ENCODE results near the gene RXFP1. TPM values are rescaled to one million over a fixed set of nuclear protein-coding genes. Genes with fewer than 3 reads are reported as not detected.

The RXFP1 gene
- total and polyA plus RNA-seq, 12 donors = 0.78 to 15.3 (median 6.7) TPM

- Histone ChIP-seq H3K9me3 (replicated peaks in 1 of 3) (no peaks in the 10 kb centered on the region), H3K4me1 (replicated peaks in 1 of 2) (peaks cover 0 to 8% of the 10 kb centered on the region in 2 donors), H3K4me3 (no peak overlapping the region), H3K27me3 (no peaks in the 10 kb centered on the region), H3K27ac (no peak overlapping the region), H3K36me3 (replicated peaks in 1 of 2) (no peaks in the 10 kb centered on the region)
- WGBS, 4 donors = 63 to 74% (median 68%) methylated on average over 3 of the region's 3 CpGs
- TF ChIP-seq POLR2A (IDR thresholded peaks at IDR 0.05) (no peak), CTCF (IDR thresholded peaks at IDR 0.05) (no peak)
- intact Hi-C loops (cut with DNase I) = no loop called here
- no peak for DNase-seq
Measured at GRCh38 chr4:158599765-158600498, 78.2 kb downstream of the RXFP1 start.

GRCh38 chr4:158604369-158604768 is 82.7 kb downstream of the RXFP1 start:
- intact Hi-C loops (cut with DNase I) = no loop called here
- no peaks in the 10 kb centered on the region for H3K9me3 ChIP-seq (replicated peaks in 1 of 3)

GRCh38 chr4:158605393-158605792 is 83.7 kb downstream of the RXFP1 start:
- Histone ChIP-seq H3K4me1 (replicated peaks in 1 of 2) (no peaks in the 10 kb centered on the region), H3K9me3 (replicated peaks in 1 of 3) (no peaks in the 10 kb centered on the region), H3K36me3 (replicated peaks in 1 of 2) (no peaks in the 10 kb centered on the region), H3K4me3 (no peak overlapping the region), H3K27me3 (no peaks in the 10 kb centered on the region), H3K27ac (no peak overlapping the region)
- no peak for DNase-seq
- TF ChIP-seq CTCF (IDR thresholded peaks at IDR 0.05) = no peak
- TF ChIP-seq POLR2A (IDR thresholded peaks at IDR 0.05) = no peak
- 64 to 75% (median 69%) methylated on average over 6 of the region's 6 CpGs for WGBS, 4 donors
- intact Hi-C loops (cut with DNase I) = no loop called here

More at GRCh38 chr4:158604369-158604768, 82.7 kb downstream of the RXFP1 start:
- Histone ChIP-seq H3K4me1 (replicated peaks in 1 of 2) (no peaks in the 10 kb centered on the region), H3K4me3 (no peak overlapping the region), H3K36me3 (replicated peaks in 1 of 2) (no peaks in the 10 kb centered on the region), H3K27ac (no peak overlapping the region), H3K27me3 (no peaks in the 10 kb centered on the region)
- TF ChIP-seq POLR2A (IDR thresholded peaks at IDR 0.05) (no peak), CTCF (IDR thresholded peaks at IDR 0.05) (no peak)
- no peak for DNase-seq

GRCh38 chr4:158606969-158607368 is 85.3 kb downstream of the RXFP1 start:
- intact Hi-C loops (cut with DNase I) = no loop called here
- no peaks in the 10 kb centered on the region for H3K36me3 ChIP-seq (replicated peaks in 1 of 2)
- WGBS, 4 donors = 67 to 77% (median 72%) methylated on average over 4 of the region's 4 CpGs

More at GRCh38 chr4:158606969-158607368, 85.3 kb downstream of the RXFP1 start:
- Histone ChIP-seq H3K9me3 (replicated peaks in 1 of 3) (no peaks in the 10 kb centered on the region), H3K27me3 (no peaks in the 10 kb centered on the region), H3K4me1 (replicated peaks in 1 of 2) (no peaks in the 10 kb centered on the region), H3K4me3 (no peak overlapping the region), H3K27ac (no peak overlapping the region)
- TF ChIP-seq POLR2A (IDR thresholded peaks at IDR 0.05) (no peak), CTCF (IDR thresholded peaks at IDR 0.05) (no peak)
- DNase-seq = no peak

All from adrenal gland (tissue), 12 donors.